PFSK-1 (cell line): ENCODE results near the gene SPECC1.

ENCODE experiments used
- FOXP2 ChIP-seq: optimal IDR thresholded peaks from 2 replicates; pipeline ENCODE3; 2011; ENCODE audit warnings: borderline replicate concordance, control low read depth, inconsistent platforms; ENCODE audit not compliant: insufficient read depth; ENCODE audit errors: extremely low read length, extremely low read depth
- POLR2AphosphoS5 ChIP-seq: IDR thresholded peaks from 2 replicates; pipeline ENCODE4 v1.6.1; 2012; ENCODE audit warnings: low read depth, mild to moderate bottlenecking, control low read depth, low read length, moderate library complexity
- SIN3A ChIP-seq: IDR thresholded peaks from 2 replicates; pipeline ENCODE4 v1.6.1; 2012; ENCODE audit warnings: mild to moderate bottlenecking, low read length, moderate library complexity, borderline replicate concordance; ENCODE audit not compliant: insufficient read depth
- TAF1 ChIP-seq: IDR thresholded peaks from 2 replicates; pipeline ENCODE4 v1.6.1; 2012; ENCODE audit warnings: low read length, control low read depth, borderline replicate concordance; ENCODE audit not compliant: insufficient read depth
- TF ChIP-seq, protein P1 (sequence below), 2 experiments: IDR thresholded peaks; 2 replicates each; pipeline versions ENCODE4 v1.6.1 to v1.8.0; 2011 to 2012; ENCODE audit warnings: low read depth in 2 of 2, low read length in 2 of 2, control low read depth in 1 of 2, inconsistent platforms in 1 of 2, mild to moderate bottlenecking in 1 of 2, moderate library complexity in 1 of 2; ENCODE audit not compliant: insufficient read depth in 1 of 2

Gene SPECC1

DNA sequence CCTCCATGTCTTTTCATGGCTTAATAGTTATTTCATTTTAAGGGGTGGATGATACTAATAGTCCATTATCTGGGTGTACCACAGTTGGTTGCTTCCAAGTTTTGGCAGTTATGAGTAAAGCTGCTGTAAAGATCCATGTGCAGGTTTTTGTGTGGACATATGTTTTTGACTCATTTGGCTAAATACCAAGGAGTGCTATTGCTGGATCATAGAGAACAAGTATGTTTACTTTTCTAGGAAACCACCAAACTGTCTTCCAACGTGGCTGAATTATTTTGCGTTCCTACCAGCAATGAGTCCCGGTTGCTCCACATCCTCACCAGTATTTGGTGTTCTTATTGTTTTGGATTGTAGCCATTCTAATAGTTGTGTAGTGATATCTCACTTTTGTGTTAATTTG, 181.9 kb downstream of the SPECC1 start:
- no peak for TF ChIP-seq SIN3A
- TF ChIP-seq, protein P1, sequence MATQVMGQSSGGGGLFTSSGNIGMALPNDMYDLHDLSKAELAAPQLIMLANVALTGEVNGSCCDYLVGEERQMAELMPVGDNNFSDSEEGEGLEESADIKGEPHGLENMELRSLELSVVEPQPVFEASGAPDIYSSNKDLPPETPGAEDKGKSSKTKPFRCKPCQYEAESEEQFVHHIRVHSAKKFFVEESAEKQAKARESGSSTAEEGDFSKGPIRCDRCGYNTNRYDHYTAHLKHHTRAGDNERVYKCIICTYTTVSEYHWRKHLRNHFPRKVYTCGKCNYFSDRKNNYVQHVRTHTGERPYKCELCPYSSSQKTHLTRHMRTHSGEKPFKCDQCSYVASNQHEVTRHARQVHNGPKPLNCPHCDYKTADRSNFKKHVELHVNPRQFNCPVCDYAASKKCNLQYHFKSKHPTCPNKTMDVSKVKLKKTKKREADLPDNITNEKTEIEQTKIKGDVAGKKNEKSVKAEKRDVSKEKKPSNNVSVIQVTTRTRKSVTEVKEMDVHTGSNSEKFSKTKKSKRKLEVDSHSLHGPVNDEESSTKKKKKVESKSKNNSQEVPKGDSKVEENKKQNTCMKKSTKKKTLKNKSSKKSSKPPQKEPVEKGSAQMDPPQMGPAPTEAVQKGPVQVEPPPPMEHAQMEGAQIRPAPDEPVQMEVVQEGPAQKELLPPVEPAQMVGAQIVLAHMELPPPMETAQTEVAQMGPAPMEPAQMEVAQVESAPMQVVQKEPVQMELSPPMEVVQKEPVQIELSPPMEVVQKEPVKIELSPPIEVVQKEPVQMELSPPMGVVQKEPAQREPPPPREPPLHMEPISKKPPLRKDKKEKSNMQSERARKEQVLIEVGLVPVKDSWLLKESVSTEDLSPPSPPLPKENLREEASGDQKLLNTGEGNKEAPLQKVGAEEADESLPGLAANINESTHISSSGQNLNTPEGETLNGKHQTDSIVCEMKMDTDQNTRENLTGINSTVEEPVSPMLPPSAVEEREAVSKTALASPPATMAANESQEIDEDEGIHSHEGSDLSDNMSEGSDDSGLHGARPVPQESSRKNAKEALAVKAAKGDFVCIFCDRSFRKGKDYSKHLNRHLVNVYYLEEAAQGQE (IDR thresholded peaks at IDR 0.05; ENCODE audit: insufficient read depth in 1 of 2, low read depth in 2 of 2, low read length in 2 of 2) = no peak
- TF ChIP-seq POLR2AphosphoS5 = no peak
- TF ChIP-seq TAF1 = no peak
- TF ChIP-seq FOXP2 = no peak

- no peak for TF ChIP-seq FOXP2
- no peak for TF ChIP-seq POLR2AphosphoS5
- no peak for TF ChIP-seq TAF1
- TF ChIP-seq, protein P1 (IDR thresholded peaks at IDR 0.05; ENCODE audit: insufficient read depth in 1 of 2, low read depth in 2 of 2, low read length in 2 of 2) = no peak
- no peak for TF ChIP-seq SIN3A
Measured at GRCh38 chr17:20197272-20197926, 188.2 kb downstream of the SPECC1 start.

- TF ChIP-seq TAF1 (no peak), POLR2AphosphoS5 (no peak), SIN3A (no peak)
- TF ChIP-seq, protein P1 (IDR thresholded peaks at IDR 0.05; ENCODE audit: insufficient read depth in 1 of 2, low read depth in 2 of 2, low read length in 2 of 2) = no peak
Measured at GRCh38 chr17:20200016-20200795, 191.0 kb downstream of the SPECC1 start.

- TF ChIP-seq TAF1 (no peak), FOXP2 (no peak), POLR2AphosphoS5 (no peak), SIN3A (no peak)
- TF ChIP-seq, protein P1 (IDR thresholded peaks at IDR 0.05; ENCODE audit: insufficient read depth in 1 of 2, low read depth in 2 of 2, low read length in 2 of 2) = no peak
Measured at GRCh38 chr17:20200865-20201458, 191.8 kb downstream of the SPECC1 start.
